ENCODE results near the gene APH1B.

Gene APH1B

DNA sequence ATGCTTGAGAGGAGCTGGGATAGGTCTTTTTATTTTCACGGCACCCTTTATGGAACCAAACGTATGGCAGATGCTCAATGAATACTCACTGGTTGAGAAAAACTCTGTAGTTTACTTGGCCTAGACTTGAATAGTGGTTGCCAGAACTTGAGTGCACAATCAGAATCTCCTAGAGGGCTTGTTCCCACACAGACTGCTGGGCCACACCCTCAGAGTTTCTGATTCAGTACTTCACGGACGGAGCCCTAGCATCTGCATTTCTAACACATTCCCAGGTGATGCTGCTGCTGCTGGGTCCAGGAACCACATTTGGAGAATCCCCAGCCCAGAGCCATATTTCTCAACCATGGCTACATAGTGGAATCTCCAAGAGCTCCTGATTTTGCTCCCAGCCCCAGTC is 79.7 kb downstream of the APH1B start:
- DNase-seq = no peak

DNA sequence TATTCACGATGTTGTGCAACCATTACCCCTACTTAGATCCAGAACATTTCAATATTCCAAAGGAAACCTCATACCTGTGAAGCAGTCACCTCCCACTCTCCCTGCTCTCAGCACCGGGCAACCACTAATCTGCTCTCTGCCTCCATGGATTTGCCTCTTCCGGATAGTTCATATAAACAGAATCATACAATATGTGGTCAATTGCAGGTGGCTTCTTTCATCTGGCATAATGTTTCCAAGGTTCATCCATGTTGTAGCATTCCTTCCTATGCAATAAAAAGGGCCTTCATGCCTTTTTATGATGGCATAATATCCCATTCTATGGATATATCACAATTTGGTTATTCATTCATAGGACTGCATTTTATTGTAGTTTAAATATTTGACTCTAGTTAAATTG is 80.3 kb downstream of the APH1B start:
- no peak for DNase-seq

DNA sequence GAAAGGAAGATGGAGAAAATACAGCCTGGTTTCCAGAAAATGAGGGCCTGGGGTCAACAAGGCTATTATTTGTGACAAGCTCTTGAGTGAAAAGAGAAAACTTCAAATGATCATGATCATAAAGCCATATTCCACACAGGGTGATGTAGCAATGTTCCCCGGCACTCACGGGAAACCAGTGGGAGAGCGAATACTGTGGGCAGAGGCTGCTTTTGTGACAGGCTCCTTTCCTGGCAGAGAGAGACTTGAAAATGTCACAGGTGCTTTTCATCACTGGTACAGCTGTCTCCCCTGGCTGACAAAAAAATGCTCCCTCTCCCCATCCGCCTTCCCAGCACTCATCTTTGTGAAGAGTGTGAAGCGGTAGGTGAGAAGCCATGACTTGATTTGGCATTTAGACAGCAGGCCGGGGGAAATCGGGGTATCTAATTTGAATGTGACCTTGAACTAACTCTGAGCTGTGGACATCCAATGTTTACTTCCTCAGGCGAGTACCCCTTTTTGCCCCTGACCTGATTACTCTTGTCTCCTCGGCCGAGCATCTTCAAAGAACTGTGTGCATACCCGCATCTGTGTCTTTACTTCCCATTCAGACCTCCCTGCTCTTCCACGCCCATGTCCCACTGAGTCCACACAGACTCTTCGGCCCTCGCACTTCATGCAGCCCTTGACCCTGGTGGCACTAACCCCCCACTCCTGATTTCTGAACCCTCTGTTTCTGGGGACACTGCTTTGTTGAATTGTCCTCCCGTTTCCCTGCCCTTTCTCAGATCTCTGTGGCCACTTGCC is 81.0 kb downstream of the APH1B start:
- no peak for DNase-seq
